BE2C (cell line): ENCODE data around the gene NMD3.

ENCODE experiments used
- DNase-seq: peaks from one replicate; pipeline ENCODE4 v3.0.0-alpha.2; 2020
- H3K27me3 ChIP-seq: fragments of 250-450 bp; sonication (Bioruptor Pico); 2 replicates; pipeline ENCODE4 v1.5.1; 2020; ENCODE audit warnings: mild to moderate bottlenecking
- H3K36me3 ChIP-seq: fragments of 250-450 bp; sonication (Bioruptor Pico); 2 replicates; pipeline ENCODE4 v1.5.1; 2020; ENCODE audit warnings: mild to moderate bottlenecking
- H3K4me1 ChIP-seq: fragments of 250-450 bp; sonication (Bioruptor Pico); 2 replicates; pipeline ENCODE4 v1.5.1; 2020
- H3K4me3 ChIP-seq: 2 replicates; pipeline ENCODE4 v1.5.1; 2011; ENCODE audit warnings: low read depth, low read length
- H3K9me3 ChIP-seq: fragments of 250-450 bp; sonication (Bioruptor Pico); 2 replicates; pipeline ENCODE4 v1.5.1; 2020
- TF ChIP-seq, protein P1 (sequence below): IDR thresholded peaks from 2 replicates; pipeline ENCODE4 v1.5.1; 2012; ENCODE audit warnings: mild to moderate bottlenecking, low read depth, low read length

The NMD3 gene

GRCh38 chr3:161253711-161254110 is 32.6 kb downstream of the NMD3 start:
- no peaks in the 10 kb centered on the region for H3K9me3 ChIP-seq
- no peak for DNase-seq
- H3K27me3 ChIP-seq: no peaks in the 10 kb centered on the region
- peaks cover 64% of the 10 kb centered on the region for H3K36me3 ChIP-seq
- TF ChIP-seq, protein P1, sequence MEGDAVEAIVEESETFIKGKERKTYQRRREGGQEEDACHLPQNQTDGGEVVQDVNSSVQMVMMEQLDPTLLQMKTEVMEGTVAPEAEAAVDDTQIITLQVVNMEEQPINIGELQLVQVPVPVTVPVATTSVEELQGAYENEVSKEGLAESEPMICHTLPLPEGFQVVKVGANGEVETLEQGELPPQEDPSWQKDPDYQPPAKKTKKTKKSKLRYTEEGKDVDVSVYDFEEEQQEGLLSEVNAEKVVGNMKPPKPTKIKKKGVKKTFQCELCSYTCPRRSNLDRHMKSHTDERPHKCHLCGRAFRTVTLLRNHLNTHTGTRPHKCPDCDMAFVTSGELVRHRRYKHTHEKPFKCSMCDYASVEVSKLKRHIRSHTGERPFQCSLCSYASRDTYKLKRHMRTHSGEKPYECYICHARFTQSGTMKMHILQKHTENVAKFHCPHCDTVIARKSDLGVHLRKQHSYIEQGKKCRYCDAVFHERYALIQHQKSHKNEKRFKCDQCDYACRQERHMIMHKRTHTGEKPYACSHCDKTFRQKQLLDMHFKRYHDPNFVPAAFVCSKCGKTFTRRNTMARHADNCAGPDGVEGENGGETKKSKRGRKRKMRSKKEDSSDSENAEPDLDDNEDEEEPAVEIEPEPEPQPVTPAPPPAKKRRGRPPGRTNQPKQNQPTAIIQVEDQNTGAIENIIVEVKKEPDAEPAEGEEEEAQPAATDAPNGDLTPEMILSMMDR: no peak
- H3K4me3 ChIP-seq: no peak overlapping the region
- no peaks in the 10 kb centered on the region for H3K4me1 ChIP-seq

DNA sequence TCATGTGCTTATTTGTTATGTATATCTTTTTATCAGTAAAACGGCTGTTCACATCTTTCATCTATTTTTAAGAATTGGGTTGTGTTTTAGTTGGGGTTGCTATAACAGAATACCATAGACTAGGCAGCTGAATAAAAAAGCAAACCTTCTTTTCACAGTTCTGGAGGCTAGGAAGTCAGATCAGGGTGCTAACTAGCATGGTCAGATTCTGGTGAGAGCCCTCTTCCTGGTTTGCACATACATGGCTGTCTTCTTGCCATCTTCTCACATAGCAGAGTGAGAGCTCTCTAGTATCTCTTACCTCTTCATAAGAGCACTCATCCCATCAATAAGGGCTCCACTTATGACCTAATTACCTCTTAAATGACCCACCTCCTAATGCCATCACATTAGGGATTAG is 33.8 kb downstream of the NMD3 start:
- DNase-seq: no peak
- TF ChIP-seq, protein P1: no peak
- Histone ChIP-seq H3K4me1 (no peaks in the 10 kb centered on the region), H3K9me3 (no peaks in the 10 kb centered on the region), H3K36me3 (peaks cover 52% of the 10 kb centered on the region), H3K27me3 (no peaks in the 10 kb centered on the region), H3K4me3 (no peak overlapping the region)

DNA sequence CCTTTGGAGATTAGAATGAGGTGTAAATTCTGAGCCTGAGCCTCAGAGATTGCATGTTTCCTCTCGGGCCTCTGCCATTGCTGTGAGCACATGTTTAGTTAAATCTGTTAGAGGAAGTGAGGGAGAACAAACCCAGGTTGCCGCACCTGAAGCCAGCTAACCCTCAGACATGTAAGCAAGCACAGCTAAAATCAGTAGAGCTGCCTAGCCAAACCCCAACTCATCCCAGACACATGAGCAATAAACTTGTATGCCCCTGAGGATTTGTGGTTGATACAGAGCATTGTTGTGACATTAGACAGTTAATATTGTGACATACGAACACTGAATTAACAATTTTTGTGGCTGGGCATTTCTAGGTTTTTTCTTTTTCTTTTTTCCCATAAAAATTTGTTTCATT is 41.9 kb downstream of the NMD3 start:
- DNase-seq: no peak
- H3K4me1 ChIP-seq: peaks cover 8% of the 10 kb centered on the region
- peaks cover 8% of the 10 kb centered on the region for H3K36me3 ChIP-seq
- H3K27me3 ChIP-seq: no peaks in the 10 kb centered on the region
- TF ChIP-seq, protein P1: no peak
- no peaks in the 10 kb centered on the region; the same call in 1 of the 2 replicates for H3K9me3 ChIP-seq
- H3K4me3 ChIP-seq: no peak overlapping the region

- peaks cover 7% of the 10 kb centered on the region for H3K36me3 ChIP-seq
- no peaks in the 10 kb centered on the region for H3K27me3 ChIP-seq
- TF ChIP-seq, protein P1: no peak
- H3K9me3 ChIP-seq: no peaks in the 10 kb centered on the region; the same call in 1 of the 2 replicates
- no peak for DNase-seq
- H3K4me3 ChIP-seq: no peak overlapping the region
- H3K4me1 ChIP-seq: peaks cover 8% of the 10 kb centered on the region
Observed at GRCh38 chr3:161264852-161265251, 43.7 kb downstream of the NMD3 start.

DNA sequence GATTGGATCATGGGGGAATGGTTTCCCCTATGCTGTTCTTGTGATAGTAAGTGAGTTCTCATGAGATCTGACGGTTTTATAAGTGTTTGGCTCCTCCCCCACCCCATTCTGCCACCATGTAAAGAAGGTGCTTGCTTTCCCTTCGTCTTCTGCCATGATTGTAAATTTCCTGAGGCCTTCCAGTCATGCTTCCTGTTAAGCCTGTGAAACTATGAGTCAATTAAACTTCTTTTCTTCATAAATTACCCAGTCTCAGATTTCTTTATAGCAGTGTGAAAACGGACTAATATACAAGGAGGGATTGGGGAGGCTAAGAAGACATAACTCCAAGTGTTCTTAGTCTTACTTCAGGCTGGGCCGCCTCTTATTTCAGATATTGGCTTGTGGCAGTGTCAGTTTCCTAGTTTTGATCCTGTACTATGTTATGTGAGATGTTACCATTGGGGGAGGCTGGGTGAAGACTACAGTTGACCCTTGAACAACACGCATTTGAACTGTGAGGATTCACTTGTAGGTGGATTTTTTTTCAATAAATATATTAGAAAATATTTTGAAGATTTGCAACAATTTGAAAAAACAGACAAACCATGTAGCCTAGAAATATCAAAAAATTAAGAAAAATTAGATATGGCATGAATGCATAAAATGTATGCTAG is 44.9 kb downstream of the NMD3 start:
- H3K4me3 ChIP-seq: no peak overlapping the region
- no peaks in the 10 kb centered on the region; the same call in 1 of the 2 replicates for H3K9me3 ChIP-seq

DNA sequence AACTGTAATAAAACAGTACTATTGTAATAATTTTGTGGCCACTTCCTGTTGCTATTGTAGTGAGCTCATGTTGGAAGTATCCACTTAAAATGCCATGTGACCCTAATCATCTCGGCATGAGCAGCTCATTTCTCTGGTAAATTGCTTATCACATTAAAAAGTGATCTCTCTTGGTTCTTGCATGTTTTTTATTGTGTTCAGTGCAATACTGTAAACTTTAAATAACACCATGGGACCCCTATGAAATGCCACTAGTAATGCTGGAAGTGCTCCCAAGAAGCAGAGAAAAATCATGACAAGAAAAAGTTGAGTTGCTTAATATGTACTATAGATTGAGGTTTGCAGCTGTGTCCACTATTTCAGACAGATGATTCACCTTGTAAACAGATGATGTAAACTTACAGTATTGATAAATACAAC is 45.6 kb downstream of the NMD3 start:
- Histone ChIP-seq H3K36me3 (peaks cover 7% of the 10 kb centered on the region), H3K27me3 (no peaks in the 10 kb centered on the region), H3K9me3 (no peaks in the 10 kb centered on the region; the same call in 1 of the 2 replicates), H3K4me3 (no peak overlapping the region), H3K4me1 (peaks cover 8% of the 10 kb centered on the region)
- DNase-seq: no peak
- TF ChIP-seq, protein P1: no peak

More for the DNA sequence above, 44.9 kb downstream of the NMD3 start:
- TF ChIP-seq, protein P1: no peak
- Histone ChIP-seq H3K4me1 (peaks cover 8% of the 10 kb centered on the region), H3K27me3 (no peaks in the 10 kb centered on the region), H3K36me3 (peaks cover 7% of the 10 kb centered on the region)
- no peak for DNase-seq
